Activated CD4-positive, alpha-beta T cell treated with anti-CD3 and anti-CD28 coated beads, Interleukin-2, Interleukin-4, amounts not matched to agents 100 ng/mL and 50 ng/mL, durations not matched to agents 16 hours and 8 hours (primary cell): ENCODE results near the gene PITPNB.

Experiments used
- DNase-seq: peaks from one replicate; pipeline ENCODE4 v3.0.0-alpha.2; 2020; ENCODE audit warnings: low spot score

Gene PITPNB

GRCh38 chr22:27880778-27881394 lies 38.2 kb downstream of the PITPNB start:
- peak; percentile 46 for DNase-seq

GRCh38 chr22:27879923-27880322 lies 39.1 kb downstream of the PITPNB start:
- DNase-seq: peak; percentile 32

- no peak for DNase-seq
These were observed 40.5 kb downstream of the PITPNB start for GRCh38 chr22:27878541-27878940.

- no peak for DNase-seq
These were observed 41.6 kb downstream of the PITPNB start for GRCh38 chr22:27877501-27877900.

GRCh38 chr22:27876684-27877083 lies 42.4 kb downstream of the PITPNB start:
- DNase-seq: no peak

GRCh38 chr22:27875951-27876350 lies 43.1 kb downstream of the PITPNB start:
- peak; percentile 20 for DNase-seq

- peak; percentile 50 for DNase-seq
These were observed 44.3 kb downstream of the PITPNB start for GRCh38 chr22:27874764-27875163.

GRCh38 chr22:27874185-27874584 lies 44.9 kb downstream of the PITPNB start:
- no peak for DNase-seq

- DNase-seq: no peak
These were observed 45.6 kb downstream of the PITPNB start for GRCh38 chr22:27873472-27873871.

- no peak for DNase-seq
These were observed 46.6 kb downstream of the PITPNB start for GRCh38 chr22:27872488-27872887.

GRCh38 chr22:27871306-27872014 lies 47.6 kb downstream of the PITPNB start:
- no peak for DNase-seq

GRCh38 chr22:27870234-27871191 lies 48.5 kb downstream of the PITPNB start:
- no peak for DNase-seq

- no peak for DNase-seq
These were observed 50.2 kb downstream of the PITPNB start for GRCh38 chr22:27868732-27869282.

GRCh38 chr22:27867953-27868731 lies 50.9 kb downstream of the PITPNB start:
- DNase-seq: no peak

GRCh38 chr22:27867085-27867952 lies 51.7 kb downstream of the PITPNB start:
- no peak for DNase-seq

GRCh38 chr22:27866135-27867084 lies 52.6 kb downstream of the PITPNB start:
- no peak for DNase-seq

GRCh38 chr22:27865496-27865895 lies 53.6 kb downstream of the PITPNB start:
- DNase-seq: no peak

- DNase-seq: no peak
These were observed 55.5 kb downstream of the PITPNB start for GRCh38 chr22:27863556-27863955.

GRCh38 chr22:27863001-27863400 lies 56.1 kb downstream of the PITPNB start:
- no peak for DNase-seq
